Stimulated activated CD4-positive, alpha-beta T cell treated with anti-CD3 and anti-CD28 coated beads, Interleukin-12 subunit alpha, Interleukin-12 subunit beta, amount 100 ng/mL, for 24 hours (primary cell): ENCODE measurements around the gene SPAG4.

Experiments used
- DNase-seq, 2 experiments: peaks; one replicate each; pipeline ENCODE4 v3.0.0-alpha.2; 2020; ENCODE audit warnings: low read depth in 2 of 2

Gene SPAG4

DNA sequence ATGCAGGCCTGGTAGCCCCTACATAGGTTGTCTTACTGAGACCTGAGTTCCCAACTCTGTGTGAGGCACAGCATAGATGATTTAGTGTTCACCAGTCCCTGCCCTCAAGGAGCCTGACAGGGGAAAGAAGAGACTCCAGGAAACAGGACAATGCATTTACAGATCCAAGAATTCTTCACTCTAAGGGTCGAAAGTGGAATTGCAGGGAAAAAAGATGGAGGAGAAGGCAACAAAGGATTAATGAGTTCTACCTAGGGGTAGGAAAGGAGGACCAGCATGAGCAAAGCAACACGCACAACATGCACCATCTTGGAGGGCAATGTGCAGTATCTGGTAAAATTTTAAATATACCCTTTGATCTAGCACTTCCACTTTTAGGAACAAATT is 5.9 kb downstream of the SPAG4 start:
- no peak for DNase-seq

DNA sequence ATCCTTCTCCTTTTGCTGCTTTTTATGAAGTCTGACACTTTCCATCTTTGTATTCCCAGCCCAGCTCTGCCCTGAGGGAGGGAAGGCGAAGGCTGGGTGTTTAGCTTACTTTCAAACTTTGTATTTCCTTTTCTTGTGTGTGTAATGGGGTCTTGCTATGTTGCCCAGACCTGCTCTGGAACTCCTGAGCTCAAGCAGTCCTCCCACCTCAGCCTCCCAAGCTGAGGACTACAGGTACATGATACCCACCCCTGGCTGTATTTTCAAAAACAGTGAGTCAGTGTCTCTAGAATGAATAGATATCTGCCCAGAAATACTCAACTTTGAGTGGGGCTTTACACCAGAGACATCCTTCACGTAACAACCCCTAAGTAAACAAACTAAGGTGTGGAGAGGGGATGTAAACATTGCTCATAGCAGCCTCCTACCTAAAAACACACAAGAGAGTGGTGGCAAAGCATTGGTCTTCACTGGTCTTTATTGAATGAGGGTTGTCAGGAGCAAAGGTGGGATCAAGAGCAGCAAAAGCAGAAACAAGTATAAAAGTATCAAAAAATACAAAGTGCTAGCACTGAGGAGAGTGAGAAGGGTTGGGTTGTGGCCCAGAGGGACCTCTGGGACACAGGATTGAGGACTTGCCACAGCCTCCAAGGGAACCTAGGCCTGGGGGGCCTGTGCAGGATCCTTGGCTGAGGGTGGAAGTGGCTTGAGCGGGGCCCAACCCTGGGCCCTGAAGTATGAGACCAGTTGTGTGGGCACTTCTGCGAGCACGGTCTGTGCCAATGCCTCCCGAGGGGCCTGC is 10.2 kb downstream of the SPAG4 start:
- DNase-seq = no peak

DNA sequence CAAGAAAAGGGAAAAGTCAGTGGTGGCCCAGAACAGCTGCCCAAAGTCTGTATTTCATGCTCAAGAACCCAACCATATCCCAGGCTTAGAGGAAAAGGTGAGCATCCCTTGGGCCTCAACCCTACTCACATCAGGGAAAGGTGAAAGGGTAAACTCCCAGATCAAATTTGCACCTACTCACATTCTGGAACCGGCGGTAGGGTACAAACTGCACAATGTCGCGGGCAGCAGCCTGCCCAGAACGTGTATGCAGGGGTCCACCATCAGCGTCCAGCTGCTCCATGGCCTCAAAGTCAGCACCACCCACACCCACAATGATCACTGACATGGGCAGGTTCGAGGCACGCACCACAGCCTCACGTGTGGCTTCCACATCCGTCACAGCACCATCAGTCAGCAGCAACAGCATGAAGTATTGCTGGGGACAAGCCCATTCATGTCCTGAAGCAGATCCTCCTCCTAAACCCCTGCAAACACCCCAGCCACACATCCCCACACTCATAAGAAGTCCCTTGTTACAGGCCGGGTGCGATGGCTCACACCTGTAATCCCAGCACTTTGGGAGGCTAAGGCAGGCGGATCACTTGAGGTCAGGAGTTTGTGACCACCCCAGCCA is 10.9 kb downstream of the SPAG4 start:
- DNase-seq = no peak

DNA sequence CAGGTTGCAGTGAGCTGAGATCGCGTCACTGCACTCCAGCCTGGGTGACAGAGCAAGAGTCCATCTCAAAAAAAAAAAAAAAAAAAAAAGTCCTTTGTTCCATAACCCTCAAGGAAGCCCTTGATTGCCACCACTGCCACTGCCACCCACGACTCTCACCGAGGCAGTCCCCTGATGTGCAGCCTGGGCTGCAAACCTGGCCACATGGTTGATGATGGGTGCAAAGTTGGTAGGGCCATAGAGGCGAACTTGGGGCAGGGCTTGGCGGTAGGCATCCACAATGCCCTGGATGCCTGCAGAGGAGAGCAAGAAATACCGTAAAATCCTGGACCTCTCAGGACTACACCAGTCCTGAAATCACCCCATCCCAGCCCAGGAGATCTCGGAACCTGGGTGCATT is 11.5 kb downstream of the SPAG4 start:
- no peak for DNase-seq

DNA sequence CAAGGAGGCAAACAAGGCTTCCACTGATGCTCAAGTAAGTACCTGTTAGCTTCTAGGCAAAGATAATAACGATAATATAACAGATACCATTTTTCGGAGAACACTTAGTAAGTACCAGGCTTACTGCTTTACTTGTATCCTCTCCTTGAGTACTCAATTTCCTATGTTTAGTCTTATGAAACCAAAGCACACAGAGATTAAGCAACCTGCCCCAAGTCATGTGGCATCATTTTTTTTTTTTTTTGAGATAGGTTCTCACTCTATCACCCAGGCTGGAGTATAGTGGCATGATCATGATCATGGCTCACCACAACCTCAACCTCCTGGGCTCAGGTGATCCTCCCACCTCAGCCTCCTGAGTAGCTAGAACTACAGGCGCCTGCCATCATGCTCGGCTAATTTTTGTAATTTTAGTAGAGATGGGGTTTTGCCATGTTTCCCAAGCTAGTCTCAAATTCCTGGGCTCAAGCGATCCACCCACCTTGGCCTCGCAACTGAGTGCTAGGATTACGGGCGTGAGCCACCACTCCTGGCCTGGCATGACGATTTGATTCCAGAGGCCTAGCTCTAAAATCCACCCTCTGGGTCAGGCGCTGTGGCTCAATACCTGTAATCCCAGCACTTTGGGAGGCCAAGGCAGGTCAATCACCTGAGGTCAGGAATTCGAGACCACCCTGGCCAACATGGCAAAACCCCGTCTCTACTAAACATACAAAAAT is 14.0 kb downstream of the SPAG4 start:
- no peak for DNase-seq

DNA sequence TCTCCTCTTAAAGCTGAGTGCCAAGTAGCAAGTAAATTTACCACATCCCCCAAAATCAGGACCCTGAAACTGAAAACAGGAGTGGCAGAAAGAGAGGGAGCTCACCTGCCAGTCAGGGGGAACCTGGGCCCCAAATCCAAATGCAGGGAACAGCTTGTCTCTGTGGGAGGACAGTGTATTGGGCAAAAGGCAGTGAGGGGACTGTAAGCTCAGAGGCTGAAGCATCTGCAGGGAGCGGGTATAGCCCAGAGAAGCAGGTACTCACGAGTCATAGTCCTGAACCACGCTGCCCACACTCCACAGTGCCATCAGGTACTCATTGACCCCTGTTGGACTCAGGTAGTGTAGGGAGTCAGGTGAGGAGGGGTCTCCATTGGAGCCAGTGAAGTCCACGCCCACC is 15.0 kb downstream of the SPAG4 start:
- no peak for DNase-seq

DNA sequence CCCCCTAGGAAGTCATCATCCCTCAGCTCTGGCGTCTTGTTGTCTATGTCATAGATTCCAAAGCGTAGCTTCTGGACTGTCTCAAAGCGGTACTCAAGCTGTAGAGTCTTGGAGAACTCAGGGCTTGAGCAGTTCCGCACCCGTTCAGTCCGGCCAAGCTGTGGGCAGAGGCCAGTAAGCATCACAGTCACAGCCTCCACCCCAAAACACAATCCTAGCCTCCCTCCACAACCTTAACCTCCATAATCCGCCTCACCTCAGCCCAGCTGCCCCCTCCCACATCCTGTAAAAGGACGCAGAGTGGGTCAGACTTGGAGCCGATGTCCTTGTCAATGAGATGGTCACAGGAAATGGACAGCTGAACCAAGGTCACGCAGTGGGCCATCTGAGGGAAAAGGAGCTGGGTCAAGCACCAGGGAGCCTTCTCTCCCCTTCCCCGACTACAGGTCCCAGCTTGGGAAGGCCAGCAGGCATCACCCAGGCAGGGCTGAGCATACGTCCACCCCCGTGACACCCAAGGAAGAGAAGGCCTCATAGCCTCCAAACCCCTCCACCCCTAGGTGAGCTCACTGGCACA is 17.0 kb downstream of the SPAG4 start:
- no peak for DNase-seq

DNA sequence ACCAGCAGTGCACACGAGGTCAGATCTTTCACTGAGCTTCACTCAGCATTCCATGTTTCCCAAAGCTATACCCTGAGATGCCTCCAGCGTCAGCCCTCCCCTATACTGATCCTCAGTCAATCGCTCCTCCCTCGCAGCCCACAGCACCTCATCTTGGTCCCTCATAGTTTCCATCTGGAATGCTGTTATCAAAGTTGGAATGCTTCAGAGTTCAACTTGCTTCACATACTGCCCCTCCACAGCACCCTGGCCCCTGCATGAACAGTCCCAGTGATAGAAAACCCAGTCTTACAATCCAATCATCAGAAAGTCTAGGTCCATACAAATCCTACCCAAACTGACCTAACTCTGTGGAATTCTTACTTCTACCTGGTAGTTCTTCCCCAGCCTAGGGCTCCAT is 20.0 kb downstream of the SPAG4 start:
- no peak for DNase-seq

DNA sequence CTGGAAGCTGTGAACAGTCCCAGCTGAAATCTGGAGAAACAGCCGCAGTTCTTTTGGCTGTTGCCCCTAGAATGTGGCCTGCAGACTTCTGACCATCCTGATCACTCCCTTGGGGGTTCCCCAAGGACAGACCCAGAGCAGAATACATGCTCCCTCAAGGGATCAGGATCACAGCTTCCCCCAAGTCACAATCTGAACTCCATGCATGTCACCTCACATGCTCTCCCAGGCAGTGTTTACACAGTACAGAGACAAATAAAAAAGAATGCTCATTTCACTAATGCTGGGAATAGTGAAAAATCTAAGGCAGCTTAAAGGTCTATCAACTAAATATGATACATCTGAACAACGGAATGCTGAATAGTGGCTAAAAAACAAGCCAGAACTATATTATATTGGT is 20.5 kb downstream of the SPAG4 start:
- DNase-seq = no peak

DNA sequence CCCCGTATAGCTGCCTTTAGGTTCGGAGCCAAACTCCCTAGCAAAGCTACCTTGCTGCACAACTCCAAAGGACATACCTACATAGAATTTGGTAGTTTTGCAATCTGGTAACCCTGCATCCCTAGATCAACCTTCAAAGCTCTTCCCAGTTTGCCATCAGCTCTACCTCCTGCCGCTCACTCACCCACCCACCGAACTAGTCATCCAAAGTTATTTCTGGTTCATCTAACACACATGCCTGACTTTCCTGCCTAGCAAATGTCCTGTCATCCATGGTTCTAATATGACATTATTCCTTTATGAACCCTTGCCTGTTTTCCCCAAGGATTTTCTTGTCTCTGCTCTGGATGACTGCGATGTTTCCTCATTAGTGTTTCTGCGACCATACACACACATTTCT is 21.6 kb downstream of the SPAG4 start:
- no peak for DNase-seq

DNA sequence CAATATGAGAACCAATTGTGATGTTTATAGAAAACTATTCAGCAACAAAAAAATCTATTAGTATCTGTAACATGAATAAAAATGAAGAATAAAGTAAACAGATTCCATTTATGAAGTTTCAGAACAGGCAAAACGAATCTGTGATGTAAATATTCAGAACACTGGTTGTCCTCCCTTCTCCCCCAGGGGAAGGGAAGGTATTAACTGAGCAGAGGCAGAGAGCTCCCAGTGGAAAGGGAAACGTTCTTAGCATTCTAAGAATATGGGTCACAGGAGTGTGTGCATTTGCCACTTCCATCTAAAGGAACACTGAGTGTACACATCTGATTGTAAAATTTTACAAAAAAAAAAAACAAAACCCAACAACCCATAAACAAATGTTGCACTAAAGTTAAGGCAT is 23.1 kb downstream of the SPAG4 start:
- no peak for DNase-seq

DNA sequence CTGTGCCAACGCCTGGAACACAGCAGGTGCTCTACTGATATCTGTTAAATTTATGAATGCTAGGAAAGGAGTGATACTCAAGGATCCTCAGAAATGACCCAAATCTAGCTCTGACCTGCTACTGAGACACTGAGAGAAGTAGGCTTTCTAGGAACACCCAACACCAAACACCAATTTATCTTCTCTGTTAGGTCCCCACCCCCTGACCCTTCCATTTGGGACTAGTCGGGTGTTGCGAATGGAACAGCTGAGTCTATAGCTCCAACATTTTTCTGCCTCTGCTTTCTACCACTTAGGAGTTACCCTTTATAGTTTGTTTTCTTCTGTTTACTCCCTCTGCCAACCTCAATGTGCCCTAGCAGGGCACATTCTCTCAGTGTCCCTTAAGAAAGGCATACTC is 25.1 kb downstream of the SPAG4 start:
- DNase-seq = no peak

DNA sequence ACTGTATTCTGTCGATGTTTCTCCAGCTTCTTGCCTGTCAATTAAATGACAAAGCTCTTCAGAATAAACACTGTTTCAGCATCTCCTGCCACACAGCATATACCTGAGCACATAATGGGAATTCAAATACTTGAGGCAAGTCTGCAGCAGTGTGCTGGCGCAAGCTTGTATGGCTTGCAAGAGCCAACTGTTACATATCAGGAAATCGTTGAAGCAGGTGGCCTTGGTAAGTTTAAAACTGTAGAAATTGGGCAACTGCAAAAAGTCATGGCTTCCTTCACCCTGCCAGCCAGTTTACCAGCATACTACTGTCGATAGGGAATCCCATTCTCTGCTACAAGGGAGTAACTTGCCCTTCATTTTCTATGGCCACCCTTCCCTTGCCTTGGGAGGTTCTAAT is 26.1 kb downstream of the SPAG4 start:
- no peak for DNase-seq

DNA sequence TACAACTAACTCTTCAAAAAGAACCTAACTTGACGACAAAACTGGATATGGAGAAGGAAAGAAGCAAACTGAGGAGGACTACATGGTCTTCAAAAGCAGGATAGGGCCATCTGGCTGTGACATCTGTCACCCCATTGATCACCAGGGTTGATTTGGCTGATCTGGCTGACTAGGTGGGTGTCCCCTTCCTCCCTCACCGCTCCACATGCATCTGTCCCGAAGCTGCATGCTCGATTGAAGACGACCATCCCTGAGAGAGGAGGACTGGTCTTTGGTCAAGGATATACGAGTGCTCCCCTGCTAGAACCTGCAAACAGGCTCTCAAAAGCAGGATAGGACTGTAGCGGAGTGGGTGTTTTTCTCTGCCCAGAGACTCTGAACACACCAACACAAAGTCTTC is 27.4 kb downstream of the SPAG4 start:
- DNase-seq = no peak

DNA sequence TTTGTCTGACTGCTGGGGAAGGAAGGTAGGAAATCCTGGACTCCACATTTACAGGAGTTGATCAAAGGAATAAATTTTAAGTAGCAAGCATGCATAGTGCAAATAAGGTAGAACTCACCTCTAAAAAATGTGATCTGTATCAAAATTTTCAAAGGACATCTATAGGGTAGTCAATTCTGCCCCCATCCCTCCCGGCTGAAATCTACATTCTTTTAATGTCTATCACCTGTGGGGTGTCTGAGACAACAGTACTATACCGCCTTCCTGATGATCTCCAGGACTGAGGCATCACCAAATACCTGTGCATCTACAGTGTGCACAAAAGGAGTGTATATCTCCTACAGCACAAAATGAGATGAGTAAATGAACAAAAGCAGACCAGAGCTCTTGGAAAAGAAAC is 29.2 kb downstream of the SPAG4 start:
- DNase-seq = no peak

DNA sequence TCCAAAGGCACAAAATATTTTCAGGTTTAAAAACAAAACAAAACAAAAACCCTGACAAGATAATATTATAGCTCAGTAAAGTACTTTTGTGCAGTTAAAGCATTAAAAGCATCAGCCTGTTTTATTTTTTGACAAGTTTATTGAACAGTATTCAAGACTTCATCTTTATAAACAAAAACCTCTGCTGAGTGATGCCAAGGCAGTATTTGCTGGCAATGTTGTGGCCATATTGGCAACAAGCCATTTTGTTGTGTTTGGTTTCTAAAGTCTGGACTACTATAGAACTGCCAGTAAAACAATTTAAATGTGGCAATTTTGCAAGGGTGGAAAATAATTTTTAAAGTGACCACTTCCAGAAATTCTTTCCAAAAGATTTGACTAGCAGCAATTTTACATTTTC is 33.2 kb downstream of the SPAG4 start:
- no peak for DNase-seq

DNA sequence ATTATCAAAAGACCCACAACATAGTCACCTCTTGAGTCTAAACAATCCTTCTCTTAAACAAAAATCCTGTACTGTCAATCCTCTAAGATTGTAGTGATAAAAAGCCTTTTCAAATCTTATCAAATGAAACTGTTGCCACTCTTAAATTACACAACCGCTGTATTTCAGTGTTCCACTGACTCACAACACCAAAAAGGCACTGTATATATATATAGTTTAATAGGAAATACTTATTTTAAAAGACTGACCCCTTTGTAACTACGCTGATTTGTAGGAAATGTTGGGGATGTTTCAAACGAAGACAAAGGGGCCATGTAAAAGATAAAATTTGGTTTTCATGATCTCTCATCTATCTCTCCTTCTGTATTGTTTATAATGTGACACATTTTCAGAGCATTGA is 35.0 kb downstream of the SPAG4 start:
- no peak for DNase-seq

DNA sequence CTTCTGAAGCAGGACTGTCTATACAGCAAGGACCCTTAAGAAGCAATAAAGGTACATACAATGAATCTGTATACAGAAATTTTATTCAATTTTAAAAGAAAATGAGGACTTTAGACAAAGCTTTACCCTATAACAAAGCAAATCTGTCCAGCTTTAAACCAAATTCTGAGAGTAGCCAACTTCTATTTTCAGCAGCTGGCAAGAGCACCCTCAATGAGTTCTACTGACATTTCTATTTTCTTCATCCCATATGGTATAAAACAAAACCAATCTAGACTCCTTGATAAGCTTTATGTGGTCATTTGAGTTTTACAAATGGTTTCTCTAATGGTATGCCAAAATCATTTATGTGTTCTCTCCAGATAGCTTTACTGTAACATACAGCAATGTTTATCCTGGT is 36.3 kb downstream of the SPAG4 start:
- DNase-seq = no peak

DNA sequence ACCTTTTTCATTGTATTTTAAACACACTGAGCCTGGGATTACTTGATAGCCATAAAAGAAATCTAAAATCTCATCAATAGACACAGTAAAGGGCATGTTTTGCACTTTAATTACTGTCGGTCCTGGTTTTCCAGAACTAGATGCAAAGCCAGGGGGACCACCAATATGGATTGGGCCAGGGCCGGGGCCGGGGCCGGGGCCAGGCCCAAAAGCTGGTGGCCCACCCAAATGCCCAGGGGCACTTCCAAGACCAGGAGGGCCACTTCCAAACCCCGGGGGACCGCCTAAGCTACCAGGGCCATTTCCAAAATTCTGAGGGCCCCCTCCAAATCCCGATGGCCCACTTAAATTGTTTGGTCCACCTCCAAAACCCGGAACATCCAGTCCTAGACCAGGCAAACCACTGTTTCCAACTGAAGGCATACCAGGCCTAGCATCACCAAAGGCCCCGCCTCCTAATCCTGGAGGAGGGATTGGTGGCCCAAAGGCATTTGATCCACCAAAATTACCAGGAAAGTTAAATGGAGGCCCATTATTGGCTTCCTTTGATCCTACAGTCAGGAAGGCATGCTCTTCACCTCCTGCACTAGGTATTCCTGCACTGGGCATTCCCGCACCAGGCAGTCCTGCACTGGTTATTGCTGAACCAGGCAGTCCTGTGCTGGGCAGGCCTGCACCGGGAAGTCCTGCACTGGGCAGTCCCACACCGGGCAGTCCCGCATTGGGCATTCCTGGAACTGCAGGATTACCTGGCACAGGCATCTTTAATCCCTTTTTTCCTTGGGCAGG is 37.2 kb downstream of the SPAG4 start:
- no peak for DNase-seq

DNA sequence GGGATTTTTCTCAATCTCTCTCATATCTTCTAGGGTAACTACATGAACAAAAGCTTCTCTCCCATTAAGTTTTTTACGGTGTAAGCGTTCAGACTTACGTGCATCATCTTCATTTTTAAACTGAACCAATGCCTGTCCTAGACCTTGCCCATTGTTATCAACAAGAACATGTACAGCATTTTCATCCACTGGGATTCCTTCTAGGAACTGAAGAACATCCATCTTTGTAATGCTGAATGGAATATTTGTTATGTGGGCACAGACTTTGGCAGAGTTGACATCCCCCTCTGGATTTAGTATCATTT is 37.8 kb downstream of the SPAG4 start:
- no peak for DNase-seq

DNA sequence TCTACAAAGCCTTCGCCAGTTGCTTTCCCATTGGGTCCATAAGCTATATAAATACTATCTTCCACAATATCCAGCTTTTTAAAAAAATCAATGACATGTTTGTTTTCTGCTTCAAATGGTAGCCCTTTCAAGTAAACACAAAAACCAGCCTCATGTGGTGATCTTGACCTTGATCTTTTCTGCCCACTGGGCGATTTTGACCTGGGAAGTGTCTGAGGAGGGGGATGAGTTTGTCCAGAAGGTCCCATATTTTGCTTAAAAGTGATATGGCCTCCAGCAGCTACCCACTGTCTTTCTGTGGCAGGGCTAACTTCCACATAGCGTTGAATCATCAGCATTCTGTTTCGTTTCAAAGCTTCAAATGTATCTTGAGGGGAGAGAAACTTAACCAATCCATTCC is 38.3 kb downstream of the SPAG4 start:
- no peak for DNase-seq

DNA sequence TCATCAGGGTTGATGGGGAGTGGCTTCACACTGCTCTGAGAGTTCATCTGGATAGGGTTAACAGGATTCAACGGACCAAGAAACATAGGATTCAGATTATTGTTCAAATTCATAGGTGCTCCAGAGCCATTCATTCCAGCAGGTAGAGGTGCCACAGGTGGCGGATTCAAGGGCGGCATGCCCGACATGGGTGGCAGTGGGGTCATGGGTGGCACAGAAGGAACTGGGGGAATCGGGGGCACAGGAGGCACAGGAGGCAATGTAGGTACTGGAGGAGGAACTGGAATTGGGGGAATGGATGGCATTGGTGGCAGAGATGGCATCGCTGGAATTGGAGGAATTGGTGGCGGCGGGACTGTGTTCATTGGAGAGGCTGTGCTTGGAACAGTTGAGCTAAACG is 38.8 kb downstream of the SPAG4 start:
- DNase-seq = no peak
